Transverse colon (tissue), 4 donors: Measurements from ENCODE around the gene HOXB7. TPM values are rescaled to one million over a fixed set of nuclear protein-coding genes. Genes with fewer than 3 reads are reported as not detected.
A peak's percentile ranks its signal among the peaks of the same experiment; 100 is the strongest.

Experiments
- DNase-seq: peaks from one replicate; pipeline ENCODE4 v3.0.0-alpha.2; 2019
- H3K27ac ChIP-seq, 4 donors: fragments of 200-600 bp; sonication (generic); 2 replicates each; pipeline ENCODE4 v1.5.1; 2016 to 2018; ENCODE audit warnings: inconsistent platforms in 4 of 4
- H3K27me3 ChIP-seq: fragments of 200-600 bp; sonication (generic); 2 replicates; pipeline ENCODE4 v1.5.1; 2017; ENCODE audit warnings: inconsistent platforms
- H3K36me3 ChIP-seq, 4 donors: fragments of 200-600 bp; sonication (generic); 2 replicates each; pipeline ENCODE4 v1.5.1; 2017 to 2019; ENCODE audit warnings: inconsistent platforms in 4 of 4
- H3K4me1 ChIP-seq, 4 donors: fragments of 200-600 bp; sonication (generic); 2 replicates each; pipeline ENCODE4 v1.5.1; 2017 to 2020; ENCODE audit warnings: inconsistent platforms in 4 of 4
- H3K4me3 ChIP-seq, 4 donors: fragments of 200-600 bp; sonication (generic); 1 replicate in 1 of 4; 2 replicates in 3 of 4; pipeline versions ENCODE4 v1.5.1 to v1.6.1; 2017 to 2019; ENCODE audit warnings: inconsistent platforms in 4 of 4
- H3K9me3 ChIP-seq, 2 donors: fragments of 200-600 bp; sonication (generic); 2 replicates each; pipeline ENCODE4 v1.5.1; 2017 to 2019; ENCODE audit warnings: inconsistent platforms in 2 of 2
- CTCF ChIP-seq, 5 experiments: fragments of 200-600 bp in 3 of 5; fragments of 450-650 bp in 2 of 5; sonication (generic) in 3 of 5; IDR thresholded peaks; 1 replicate in 2 of 5; 2 replicates in 3 of 5; pipeline ENCODE4 v1.5.1; 2016 to 2017; ENCODE audit warnings: antibody characterized with exemption in 5 of 5, inconsistent platforms in 3 of 5, mild to moderate bottlenecking in 2 of 5, moderate library complexity in 1 of 5
- EP300 ChIP-seq: sonication (generic); formaldehyde crosslinking; IDR thresholded peaks from one replicate; pipeline ENCODE4 v1.6.1; 2017; ENCODE audit warnings: antibody characterized with exemption, low read depth
- POLR2A ChIP-seq: fragments of 450-650 bp; IDR thresholded peaks from one replicate; pipeline ENCODE4 v1.6.1; 2016; ENCODE audit warnings: antibody characterized with exemption, mild to moderate bottlenecking, moderate library complexity
- POLR2AphosphoS5 ChIP-seq, 3 donors: sonication (generic); formaldehyde crosslinking; IDR thresholded peaks; one replicate each; pipeline ENCODE4 v1.6.1; 2016; ENCODE audit warnings: antibody characterized with exemption in 3 of 3
- WGBS, 2 donors: methylation state at CpG; one replicate each; pipeline ENCODE4 v1.1.5; 2018; ENCODE audit warnings: low coverage in 1 of 2; 5-methylcytosine and 5-hydroxymethylcytosine counted together
- in situ Hi-C, 4 donors: fragments of 200-750 bp; cut with MboI; loops; one replicate each; pipeline versions ENCODE4 v1.15.0 to v1.15.1; 2017; ENCODE audit warnings: low sequenced_read_pairs in 3 of 4, low pct_ligation_motif_present in 1 of 4, low pct_unique_long_range_greater_than_20kb in 1 of 4
- intact Hi-C: fragments of 100-400 bp; cut with DNase I; formaldehyde crosslinking; loops from one replicate; pipeline ENCODE4 v1.15.1; 2023; ENCODE audit warnings: low total_unique reads
- total RNA-seq, 4 donors: library from RNA; depleted of rRNA; stranded (reverse); fragments of >200 nt; gene quantifications; one replicate each; pipeline ENCODE4 v1.1.0, GENCODE V29; 2016

The HOXB7 gene
- total RNA-seq, 4 donors from 2014 or later: 11.2 to 20.9 (median 16.7) TPM; not detected in 1

DNA sequence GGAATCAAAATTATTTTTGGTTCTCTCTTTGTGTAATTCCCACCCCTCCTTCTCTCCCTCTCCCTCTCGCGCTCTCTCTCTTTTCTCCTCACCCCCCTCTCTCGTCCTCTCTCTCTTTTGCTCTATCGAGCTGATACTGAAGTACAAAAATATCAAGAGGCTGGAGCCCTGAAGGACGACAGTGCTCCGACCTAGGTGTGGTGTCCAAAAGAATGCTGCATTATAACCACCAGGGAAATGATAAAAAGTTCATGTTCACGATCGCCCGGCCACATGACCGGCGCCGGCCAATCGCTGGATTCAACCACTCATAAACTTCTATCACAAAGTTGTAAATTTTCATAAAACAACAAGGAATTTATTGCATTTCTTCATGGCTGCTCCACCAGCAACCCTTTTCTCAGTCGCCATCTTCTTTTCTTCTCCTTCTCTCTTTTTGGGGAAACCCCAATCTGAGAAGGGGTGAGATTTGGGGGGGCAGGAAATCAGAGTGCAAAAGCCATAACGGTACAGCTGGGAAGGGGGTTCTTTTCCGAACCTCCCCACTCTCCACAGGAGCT is 6.0 kb downstream of the HOXB7 start, which contains the start of gene HOXB6:
Gene HOXB6 (minus strand): TSS at position 217 of the 560 bp plus-strand sequence. CDS start 6,836 bp downstream, outside the sequence.
- TF ChIP-seq POLR2AphosphoS5 (IDR thresholded peaks at IDR 0.05): peak; percentile 89 to 97 (median 95)
- peak; percentile 98 for TF ChIP-seq POLR2A
- no peak for TF ChIP-seq EP300
- peak in 4 of 5 experiments; percentile 5 to 59 (median 34) for TF ChIP-seq CTCF (IDR thresholded peaks at IDR 0.05)
- no peaks in the 10 kb centered on the region for H3K9me3 ChIP-seq
- H3K27ac ChIP-seq: peak within 1 kb of the TSS; percentile 86 to 95 (median 90)
- peaks cover 17% of the 10 kb centered on the region for H3K27me3 ChIP-seq
- peak; percentile 88 for DNase-seq
- in situ Hi-C loops (no loop called here), intact Hi-C loops (no loop called here)
- peak within 1 kb of the TSS; percentile 7 to 66 (median 41) for H3K4me3 ChIP-seq
- H3K4me1 ChIP-seq: peaks cover 3 to 49% (median 39%) of the 10 kb centered on the region in 4 donors
- 35 to 43% methylated on average over 3 to 16 of the region's 16 CpGs for WGBS, 2 donors
- no peaks in the 10 kb centered on the region for H3K36me3 ChIP-seq

GRCh38 chr17:48603959-48604769 is 6.7 kb downstream of the HOXB7 start:
- H3K36me3 ChIP-seq: no peaks in the 10 kb centered on the region
- H3K4me3 ChIP-seq: peak overlapping the region; percentile 7 to 66 (median 41)
- H3K4me1 ChIP-seq: peaks cover 6 to 49% (median 39%) of the 10 kb centered on the region in 4 donors
- DNase-seq: peak; percentile 75
- no peaks in the 10 kb centered on the region for H3K9me3 ChIP-seq
- H3K27me3 ChIP-seq: peaks cover 17% of the 10 kb centered on the region
- WGBS, 2 donors: 10 to 21% methylated on average over 8 to 21 of the region's 21 CpGs
- in situ Hi-C loops: no loop called here
- intact Hi-C loops: no loop called here
- TF ChIP-seq EP300 (no peak), POLR2A (peak; percentile 69), POLR2AphosphoS5 (IDR thresholded peaks at IDR 0.05) (peak; percentile 5 to 77 (median 69))
- peak overlapping the region; percentile 86 to 95 (median 90) for H3K27ac ChIP-seq

DNA sequence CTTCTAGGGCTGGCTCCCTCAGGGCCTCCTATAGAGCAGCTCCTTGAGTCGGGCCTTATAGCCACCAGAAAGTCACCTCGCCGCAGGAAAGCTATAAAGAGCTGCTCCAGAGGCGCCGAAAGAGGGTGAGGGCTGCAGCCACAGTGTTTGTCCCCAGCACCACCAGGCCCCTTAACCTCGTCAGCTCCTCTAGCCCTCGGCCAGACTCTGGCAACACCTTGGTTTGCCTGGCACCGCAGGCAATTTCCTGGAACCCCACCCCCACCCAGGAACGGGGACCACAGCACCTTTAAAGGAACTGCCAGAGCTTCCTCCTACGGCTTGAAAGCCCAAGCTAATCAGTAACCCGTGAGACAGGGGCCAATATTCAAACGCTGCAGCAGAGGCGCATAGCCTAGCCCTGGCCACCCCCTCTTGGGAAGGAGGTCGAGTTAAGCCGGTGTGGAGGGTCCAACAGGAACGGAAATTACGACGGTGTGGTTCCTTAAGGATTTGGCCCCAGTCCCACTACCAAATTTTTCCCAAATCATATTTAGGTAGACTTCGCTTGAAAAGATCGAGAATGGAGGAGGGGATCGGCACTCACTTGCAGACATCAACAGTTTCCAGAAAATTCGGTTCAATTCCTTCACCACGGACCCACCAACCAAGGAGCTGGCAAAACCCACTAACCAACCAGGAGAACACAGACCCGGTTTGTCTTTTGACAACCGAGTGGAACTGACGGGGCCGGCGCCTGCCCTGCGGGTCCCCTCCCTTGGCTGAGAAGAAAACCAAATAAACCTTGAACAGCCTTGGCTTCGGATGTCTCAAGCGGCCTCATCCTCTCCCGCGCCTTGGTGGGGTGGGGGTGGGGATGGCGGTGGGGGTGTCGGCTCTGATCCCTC is 9.0 kb downstream of the HOXB7 start:
- TF ChIP-seq POLR2AphosphoS5 (IDR thresholded peaks at IDR 0.05) (peak; percentile 20 to 46 (median 24)), POLR2A (peak; percentile 29), CTCF (IDR thresholded peaks at IDR 0.05) (no peak), EP300 (no peak)
- peaks cover 17% of the 10 kb centered on the region for H3K27me3 ChIP-seq
- peak overlapping the region; percentile 86 to 95 (median 90) for H3K27ac ChIP-seq
- WGBS, 2 donors: 24 to 30% methylated on average over 4 to 35 of the region's 35 CpGs
- peak overlapping the region in 3 of 4 donors; percentile 36 to 66 (median 46) for H3K4me3 ChIP-seq
- in situ Hi-C loops: no loop called here
- H3K9me3 ChIP-seq: no peaks in the 10 kb centered on the region
- peaks cover 15 to 62% (median 55%) of the 10 kb centered on the region in 4 donors for H3K4me1 ChIP-seq
- no peaks in the 10 kb centered on the region for H3K36me3 ChIP-seq
- DNase-seq: peak; percentile 77
- intact Hi-C loops: no loop called here

- no peak for DNase-seq
- Histone ChIP-seq H3K27ac (peak overlapping the region; percentile 86 to 95 (median 90)), H3K9me3 (no peaks in the 10 kb centered on the region), H3K36me3 (no peaks in the 10 kb centered on the region), H3K4me1 (peaks cover 15 to 67% (median 57%) of the 10 kb centered on the region in 4 donors), H3K27me3 (peaks cover 17% of the 10 kb centered on the region), H3K4me3 (peak overlapping the region in 2 of 4 donors; percentile 46 to 66)
- intact Hi-C loops (no loop called here), in situ Hi-C loops (no loop called here)
- WGBS, 2 donors: 37% methylated on average over 4 of the region's 4 CpGs; no CpG with 5 or more reads in 1 of the 2 donors
- TF ChIP-seq POLR2AphosphoS5 (IDR thresholded peaks at IDR 0.05): no peak
- no peak for TF ChIP-seq CTCF (IDR thresholded peaks at IDR 0.05)
- TF ChIP-seq EP300: no peak
- no peak for TF ChIP-seq POLR2A
Measured at GRCh38 chr17:48601207-48601538, 9.6 kb downstream of the HOXB7 start.
